DMS53 (cell line): ENCODE measurements around the gene RPP25.
"Not testable (repeated sequence)": the region's sequence is repeated elsewhere in the genome, so short reads cannot be mapped to it uniquely, and the experiment has no call there.

Experiments used
- DNase-seq: peaks from one replicate; lab custom pipeline; 2025; lab: John Stamatoyannopoulos, UW

Gene RPP25

DNA sequence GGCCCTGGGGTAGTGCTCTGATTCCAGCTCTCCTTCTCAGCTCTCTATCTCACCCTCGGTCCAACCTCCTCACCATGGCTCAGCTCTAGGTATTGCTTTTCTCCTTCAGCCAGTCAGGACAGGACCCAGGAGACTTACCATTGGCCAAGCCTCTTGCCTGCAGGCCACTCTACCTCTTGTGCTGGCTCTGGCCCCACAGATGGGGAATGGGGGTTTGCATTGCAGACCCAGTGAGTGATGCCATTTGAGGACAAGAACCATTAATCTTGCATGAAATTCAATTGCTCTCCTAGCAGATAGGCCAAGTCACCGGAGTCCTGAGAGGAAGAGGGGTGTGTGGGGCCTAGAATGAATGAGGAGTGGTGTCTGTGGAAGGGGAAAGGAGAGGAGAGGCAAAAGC, 6.1 kb upstream of the RPP25 start:
- DNase-seq, result no peak

DNA sequence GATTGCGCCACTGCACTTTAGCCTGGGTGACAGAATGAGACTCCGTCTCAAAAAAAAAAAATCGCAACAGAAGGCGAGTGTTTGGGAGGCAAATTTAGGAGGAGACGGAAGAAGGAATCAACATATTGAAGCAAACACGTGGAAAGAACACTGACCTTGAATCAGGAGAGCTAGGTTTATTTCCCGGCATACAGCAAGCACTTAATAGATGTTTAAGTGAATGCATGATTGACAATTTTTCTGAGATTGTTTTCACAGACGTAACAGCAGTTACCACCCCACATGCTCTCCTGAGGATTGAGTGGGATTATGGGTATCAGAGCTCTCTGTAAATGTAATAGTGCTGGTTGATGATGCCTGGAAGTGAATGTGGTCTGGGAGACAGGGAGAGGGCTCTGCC, 5.6 kb upstream of the RPP25 start:
- no peak for DNase-seq

DNA sequence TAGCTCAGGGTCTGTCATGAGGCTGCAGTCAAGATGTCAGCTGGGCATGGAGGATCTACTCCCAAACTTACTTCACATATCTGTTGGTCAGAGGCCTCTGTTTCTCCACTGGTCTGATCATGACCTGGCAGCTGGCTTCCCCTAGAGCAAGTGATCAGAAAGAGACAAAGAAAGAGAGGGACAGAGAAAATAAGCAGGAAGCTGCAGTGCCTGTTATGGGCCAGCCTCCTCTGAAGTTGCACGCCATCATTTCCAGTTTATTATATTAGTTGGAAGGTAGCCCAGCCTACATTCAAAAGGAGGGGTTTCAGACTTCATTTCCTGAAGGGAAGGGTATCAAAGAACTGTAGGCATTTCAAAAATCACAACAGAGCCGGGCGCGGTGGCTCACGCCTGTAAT, 5.0 kb upstream of the RPP25 start:
- DNase-seq, result peak; percentile 51

DNA sequence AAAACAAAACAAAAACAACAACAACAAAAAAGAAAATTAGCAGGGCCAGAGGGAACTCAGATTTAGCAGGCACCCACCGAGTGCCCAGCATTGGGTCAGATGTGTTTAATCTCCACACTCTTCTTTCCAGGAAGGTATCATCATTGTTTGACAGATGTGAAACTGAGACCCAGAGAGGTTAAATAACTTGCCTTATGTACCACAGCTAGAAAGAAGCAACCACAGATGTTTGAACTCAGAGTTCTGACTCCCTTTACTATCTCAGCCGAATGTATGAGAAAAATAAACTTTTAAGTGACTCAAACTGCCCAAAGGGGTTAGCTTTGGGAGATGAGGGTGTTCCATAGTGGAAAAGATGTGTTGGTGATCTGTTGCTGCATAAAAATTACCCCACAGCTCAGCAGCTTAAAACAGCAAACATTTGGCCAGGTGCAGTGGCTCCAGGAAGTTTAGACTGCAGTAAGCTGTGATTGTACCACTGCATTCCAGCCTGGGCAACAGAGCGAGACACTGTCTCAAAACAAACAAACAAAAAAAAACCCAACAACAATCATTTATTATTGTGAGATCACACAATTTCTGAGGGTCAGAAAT, 4.5 kb upstream of the RPP25 start:
- DNase-seq, result peak; percentile 64

DNA sequence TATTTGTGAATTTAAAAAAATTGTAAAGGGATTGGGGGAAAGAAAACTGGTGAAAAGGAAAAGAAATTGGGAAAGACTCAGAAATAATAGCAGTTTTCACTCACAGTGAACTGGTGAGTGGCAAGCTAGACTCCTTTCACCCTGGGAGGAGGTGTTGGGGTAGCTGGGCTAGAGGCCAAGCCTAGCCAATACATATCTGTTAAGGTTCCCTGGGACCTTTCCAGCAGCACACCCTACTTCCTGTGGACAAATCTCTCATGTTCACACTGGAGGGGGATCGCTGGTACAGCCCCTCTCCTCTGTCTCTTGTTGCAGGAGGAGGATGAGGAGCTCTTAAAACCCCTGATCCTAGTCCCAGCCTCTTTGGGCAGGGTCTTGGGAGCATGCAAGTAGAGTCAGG, 3.7 kb upstream of the RPP25 start:
- DNase-seq, result peak; percentile 20

DNA sequence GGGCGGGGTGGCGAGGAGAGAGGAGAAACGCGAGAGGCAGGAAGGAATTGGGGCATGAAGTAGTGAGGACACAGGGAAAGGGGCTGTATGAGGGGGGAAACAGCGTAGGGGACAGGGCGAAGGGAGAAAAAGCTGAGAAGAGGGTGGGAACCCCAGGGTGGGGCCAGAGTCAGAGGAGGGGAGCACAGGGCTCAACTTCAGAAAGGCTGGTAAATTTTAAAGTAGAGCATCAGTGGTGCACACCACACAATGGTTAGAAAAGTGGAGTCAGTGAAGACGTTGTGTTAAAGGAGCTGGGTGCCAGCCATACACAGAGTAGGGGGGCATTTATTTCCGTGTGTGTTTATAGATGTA, 3.0 kb upstream of the RPP25 start:
- DNase-seq, result no peak

DNA sequence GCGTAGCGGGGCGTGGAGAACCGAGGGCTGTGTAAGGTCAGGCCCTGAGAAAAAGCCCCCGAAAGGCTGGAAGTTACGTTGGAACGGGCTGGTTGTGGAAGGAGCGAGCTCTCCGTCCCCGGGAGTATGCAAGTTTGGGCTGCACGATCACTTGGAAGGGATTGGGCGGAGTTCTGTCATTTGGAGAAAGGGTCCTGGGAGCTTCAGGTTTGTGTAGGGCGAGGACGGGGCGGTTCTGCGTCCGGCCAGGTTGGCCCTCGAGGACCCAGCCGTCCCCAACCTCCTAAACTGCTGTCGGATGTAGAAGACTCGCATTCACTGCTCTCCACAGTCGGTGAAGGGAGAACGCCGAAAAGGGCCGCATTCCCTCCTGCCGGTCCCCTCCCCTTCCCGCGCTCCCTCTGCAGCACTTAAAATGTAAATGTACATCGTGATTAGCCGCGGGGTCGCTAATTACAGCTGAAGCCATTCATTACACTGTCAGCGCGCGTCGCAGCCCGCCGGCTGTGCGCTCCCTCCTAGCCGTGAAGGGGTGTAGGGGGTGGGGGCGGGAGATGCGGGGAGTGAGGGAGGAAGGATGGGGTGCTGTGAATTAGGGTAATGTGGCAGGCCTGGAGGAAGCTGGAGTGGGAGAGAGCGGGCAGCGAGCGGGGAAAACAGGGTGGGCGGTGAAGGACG, 2.5 kb upstream of the RPP25 start:
- no peak for DNase-seq

DNA sequence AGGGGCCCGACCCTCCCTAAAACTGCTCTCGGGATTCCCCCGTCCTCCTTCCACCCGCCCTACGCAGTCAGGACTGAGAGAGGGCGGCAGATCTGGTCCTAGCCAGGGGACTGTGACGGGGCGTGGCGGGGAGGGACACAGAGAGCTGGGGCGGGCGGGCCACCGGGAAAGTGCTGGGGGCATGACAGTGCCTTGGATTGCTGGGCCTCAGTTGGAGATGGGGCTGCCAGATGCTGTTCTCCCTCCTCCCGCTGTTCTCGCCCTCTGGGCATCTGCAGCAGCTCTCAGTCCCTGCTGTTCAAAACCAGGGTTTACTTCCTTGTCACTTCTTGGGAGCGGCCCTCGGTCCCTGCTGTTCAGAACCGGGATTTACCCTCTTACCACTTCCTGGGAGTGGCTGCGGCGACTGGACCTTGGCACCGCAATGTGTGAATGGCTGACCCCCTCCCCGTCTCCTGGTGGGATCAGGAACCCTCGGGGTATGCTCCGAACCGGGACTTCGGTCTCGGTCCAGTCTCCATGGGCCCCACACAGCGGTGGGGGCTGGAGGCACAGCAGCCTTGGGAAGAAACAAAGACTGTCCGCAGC, 1.8 kb upstream of the RPP25 start:
- DNase-seq, result peak; percentile 72

DNA sequence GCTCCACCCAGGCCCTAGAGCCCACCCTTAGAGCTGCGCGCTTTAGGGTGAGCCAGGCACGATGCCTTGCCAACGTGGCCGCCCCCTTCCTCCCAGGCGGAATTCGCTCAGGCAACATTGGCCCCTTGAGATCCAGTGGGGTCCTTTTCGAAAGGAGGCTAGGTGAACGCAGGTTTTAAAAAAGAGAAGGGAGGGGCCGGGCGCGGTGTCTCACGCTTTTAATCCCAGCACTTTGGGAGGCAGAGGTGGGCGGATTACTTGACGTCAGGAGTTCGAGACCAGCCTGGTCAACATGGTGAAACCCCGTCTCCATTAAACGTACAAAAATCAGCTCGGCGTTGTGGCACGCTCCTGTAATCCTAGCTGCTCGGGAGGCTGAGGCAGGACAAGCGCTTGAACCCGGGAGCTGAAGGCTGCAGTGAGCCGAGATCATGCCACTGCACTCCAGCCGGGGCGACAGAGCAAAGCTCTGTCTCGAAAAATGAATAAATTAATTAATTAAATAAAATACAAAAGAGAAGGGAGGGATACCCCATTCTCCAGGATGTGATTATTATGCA, 984 bp upstream of the RPP25 start:
- DNase-seq, result no peak

DNA sequence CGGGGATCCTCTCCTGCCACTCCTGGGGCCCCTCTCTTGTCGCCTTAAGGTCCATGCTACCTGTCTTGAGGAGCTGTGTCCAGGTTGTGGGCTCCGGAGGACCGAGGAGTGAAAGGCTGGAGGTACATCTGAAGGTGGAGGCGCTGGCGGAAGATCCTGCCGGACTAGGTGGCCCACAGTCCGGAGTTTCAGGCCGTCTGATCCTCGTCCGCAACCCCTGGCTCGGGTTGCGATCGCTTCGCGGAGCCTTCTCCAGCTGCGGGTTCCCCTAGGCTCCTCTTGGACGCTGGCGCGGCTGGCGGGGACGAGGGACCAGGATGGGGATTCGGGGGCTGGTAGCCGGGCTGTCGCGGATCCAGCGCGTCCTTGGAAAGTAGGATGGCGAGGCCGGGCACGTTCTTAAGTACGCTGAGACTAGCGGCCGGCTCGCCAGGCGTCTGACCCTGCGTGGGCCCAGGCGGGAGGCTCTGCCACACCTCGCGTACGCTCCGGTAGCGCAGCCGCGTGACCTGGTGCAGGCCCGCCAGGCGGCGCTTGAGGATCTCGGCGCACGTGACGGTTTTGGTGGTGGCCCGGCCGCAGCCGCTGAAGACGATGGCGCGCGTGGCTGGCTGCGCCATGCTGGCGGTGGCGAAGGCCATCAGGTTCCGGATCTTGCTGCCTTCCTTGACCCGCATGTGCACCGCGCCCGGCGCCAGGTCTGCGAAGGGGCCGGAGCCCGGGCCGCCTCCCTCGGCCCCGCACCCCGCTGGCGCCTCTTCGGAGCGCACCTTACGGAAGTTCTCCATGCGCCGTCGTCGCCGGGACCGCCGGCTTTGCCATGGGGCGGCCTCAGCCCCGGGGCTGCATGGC, 550 bp downstream of the RPP25 start:
- peak; percentile 89 for DNase-seq

DNA sequence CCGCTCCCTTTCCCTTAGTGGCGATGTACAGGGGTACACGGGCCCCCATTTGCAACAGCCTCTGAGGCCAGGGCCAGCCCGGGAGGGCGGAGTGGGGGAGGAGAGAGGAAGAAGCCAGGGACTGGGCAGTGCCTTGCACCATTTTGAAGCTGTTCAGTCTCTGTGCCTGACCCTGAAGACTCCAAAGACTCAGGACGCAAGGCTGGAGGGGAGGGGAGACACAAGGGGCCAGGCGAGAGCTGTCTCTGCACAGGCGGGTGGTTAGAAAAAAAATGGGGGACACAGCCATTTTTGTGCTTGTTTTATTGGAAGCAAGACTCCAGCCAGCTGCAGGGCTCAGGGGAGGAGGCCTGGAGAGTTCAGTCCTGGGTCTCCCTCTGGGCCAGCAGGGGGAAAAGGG, 1.6 kb downstream of the RPP25 start:
- no peak for DNase-seq

DNA sequence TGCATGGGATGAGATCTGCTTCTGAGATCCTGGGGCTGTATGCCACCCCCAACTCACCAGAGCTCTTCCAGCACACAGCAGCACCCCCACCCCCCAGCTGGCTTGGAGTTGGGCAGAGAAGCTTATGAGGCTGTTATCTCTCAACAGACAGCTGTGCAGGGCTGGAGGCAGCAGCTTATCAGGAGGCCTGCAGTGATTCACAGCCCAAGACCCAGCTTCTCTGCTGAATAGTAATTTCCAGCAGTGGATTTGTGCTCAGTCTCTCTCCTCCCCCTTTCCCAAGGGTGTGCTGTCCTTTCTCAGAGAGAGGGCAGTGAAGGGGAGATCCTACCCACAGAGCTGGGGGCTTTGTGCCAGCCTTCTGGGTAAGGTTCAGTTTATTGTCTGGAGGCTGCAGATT, 2.1 kb downstream of the RPP25 start:
- no peak for DNase-seq

DNA sequence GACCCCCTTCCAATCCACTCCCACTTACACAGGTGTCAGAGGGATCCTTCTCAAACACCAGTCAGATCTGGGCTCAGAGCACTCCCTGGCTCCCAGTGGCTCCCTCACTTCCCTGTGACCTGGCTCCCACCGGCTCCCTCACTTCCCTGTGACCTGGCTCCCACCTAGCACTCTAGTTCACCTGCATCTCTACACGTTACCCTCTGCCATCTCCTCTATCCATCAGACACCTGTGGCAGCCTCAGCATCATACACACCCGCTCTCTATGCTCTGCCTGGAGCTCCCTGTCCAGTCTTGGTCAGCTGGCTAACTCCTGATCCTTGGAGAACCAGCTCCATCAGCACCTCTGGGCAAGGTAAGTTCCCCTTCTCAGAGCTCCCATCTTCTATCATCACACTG, 5.6 kb downstream of the RPP25 start:
- peak; percentile 51 for DNase-seq

DNA sequence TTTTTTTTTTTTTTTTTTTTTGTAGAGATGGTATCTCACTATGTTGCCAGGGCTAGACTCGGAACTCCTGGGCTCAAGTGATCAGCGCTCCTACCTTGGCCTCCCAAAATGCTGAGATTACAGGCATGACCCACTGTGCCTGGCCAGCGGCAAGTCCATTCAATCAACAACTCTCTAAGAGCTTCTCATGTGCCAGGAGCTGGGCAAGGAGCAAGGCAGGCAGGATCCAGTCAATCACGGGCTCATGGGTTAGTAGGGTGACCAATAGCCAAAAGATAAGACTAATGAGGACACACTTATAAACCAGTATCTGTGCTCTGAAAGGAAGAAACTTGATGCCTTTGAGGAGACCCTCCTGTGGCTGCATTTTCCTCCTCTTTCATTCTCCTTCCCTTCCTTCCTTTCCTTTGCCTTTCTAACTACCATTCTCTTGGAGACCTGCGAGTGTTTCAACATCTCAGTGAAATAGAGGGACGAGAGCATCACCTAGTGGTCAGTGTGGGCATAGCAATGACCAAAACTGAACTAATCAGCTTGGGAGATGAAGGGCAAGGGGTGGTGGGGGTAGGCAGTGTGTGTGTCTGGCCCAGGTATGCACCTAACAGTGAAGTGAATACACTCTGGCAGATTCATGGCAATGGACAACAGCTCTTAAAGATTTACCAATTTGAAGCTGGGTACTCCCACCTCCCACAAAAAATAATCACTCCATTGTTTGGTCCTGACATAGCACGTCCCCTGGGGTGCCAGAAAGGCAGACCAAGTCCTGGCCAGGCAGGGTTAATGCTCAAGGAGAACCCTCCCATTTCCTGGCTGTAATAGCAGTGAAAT, 6.3 kb downstream of the RPP25 start:
- peak; percentile 77 for DNase-seq

DNA sequence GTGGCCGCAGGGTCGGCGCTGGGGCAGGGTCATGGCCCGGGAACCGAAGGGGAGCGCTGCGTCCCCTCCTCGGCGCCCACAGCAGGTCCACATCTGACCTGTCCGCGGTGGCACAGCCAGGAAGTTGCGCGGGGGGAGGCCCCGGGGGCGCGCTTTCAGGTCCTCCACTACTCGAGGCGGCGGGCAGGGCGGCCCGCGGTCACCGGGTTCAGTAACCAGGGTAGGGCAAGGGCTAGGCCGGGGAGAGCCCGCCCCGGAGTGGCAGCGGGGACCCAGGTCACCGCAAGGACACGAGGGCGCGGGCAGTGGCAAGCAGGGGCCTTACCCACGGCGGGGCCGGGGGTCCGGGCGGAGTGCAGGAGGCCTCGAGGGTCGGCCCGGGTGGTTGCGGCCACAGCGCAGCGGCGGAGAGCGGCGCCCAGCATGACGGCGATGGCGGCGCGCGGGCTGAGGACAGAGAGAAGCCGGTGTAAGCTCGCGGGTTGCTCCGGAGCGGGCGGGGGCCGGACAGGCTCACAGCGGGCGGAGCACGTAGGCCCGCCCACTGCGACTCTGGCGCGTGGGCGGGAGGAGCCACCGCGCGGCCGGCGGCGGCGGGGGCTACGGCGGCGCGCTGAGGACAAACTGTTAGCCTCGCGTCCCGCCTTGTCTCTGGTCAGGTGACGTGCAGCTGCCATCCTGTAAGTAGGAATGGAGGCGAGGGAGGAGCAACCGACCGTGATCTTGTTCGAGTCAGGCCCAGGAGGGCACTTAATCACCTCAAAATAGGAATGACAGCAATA, 18.8 kb downstream of the RPP25 start, which contains the start of gene COX5A:
Gene COX5A (minus strand): TSS at position 484 of the 782 bp plus-strand sequence. CDS start 59 bp downstream, at position 425.
- DNase-seq, result peak; percentile 97

DNA sequence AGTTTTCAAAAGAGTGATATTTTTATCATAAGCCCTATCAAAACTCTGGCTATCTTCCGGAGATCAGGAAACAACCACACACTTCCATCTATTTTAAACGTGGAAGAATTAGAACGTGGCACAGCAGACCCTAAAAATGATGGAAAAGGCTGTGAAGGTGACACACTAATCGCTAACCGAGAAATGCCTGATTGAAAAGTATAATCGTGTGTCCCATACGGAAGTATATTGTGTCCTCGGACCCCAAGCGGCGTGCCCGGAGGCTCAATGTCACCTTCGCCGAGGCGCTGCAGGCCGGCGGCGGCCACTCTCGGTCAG, 19.3 kb downstream of the RPP25 start:
- DNase-seq, result peak; percentile 72

DNA sequence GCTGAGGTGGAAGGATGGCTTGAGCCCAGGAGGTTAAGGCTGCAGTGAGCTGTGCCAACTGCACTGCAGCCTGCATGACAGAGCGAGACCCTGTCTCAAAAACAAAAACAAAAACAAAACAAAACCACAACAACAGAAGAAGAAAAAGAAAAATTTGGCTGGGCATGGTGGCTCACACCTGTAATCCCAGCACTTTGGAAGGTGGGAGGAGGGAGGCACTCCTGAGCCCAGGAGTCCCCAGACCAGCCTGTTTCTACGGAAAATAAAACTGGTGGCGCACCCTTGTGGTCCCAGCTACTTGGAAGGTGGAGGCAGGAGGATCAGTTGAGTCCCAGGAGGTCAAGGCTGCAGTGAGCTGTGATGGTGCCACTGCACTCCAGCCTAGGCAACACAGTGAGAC, 21.4 kb downstream of the RPP25 start:
- DNase-seq, result not testable (repeated sequence)

DNA sequence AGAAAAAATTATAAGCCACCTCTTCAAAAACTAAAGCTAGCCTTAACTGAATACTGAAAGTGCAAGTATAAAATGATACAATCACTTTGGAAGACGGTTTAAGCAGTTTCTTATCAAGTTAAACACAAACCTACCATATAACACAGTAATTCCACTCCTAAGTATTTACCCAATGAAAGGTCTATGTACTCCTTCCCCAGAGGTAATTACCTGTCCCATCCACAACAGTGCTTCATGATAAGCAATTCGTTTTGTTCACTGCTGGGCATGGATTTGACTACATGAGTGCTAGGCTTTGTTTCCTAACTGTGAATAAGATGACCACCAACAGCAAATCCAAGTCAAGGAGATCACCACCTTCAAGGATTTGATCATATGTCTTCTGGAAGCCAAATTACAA, 23.0 kb downstream of the RPP25 start:
- no peak for DNase-seq

DNA sequence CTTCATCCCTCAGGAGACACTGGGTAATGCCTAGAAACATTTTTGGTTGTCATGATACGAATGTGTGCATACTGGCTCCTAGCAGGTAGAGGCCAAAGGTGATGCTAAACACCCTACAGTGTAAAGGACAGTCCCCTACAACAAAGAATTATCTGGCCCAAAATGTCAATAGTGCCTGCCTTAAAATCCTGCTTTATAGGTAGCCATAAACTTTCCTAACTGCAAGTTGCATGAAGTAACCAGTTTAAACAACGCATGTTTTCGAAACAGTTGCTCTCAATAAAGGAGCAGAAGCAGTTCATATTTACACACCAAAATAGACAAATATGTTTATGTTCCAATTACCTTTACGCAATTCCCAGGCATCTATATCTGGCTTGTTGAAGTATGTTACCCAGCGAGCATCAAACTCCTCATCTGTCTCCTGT, 27.8 kb downstream of the RPP25 start:
- no peak for DNase-seq

DNA sequence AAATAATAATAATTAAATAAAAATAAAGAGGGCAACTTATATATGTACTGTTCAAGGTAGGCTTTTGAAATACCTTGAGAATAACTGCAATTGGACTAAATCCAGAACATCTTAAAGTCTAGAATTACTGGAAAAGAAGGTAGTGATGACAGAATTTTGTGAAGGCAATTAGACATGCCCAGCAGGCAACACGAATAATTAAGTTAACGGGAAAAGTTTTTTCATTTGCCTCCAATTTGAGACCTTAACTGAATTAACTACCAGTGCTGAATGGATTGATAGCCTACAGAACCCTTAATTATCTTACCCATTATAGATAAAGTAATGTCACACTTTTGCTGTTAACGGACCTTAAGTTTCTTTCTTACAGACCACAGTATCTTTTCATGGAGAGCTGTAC, 32.0 kb downstream of the RPP25 start:
- DNase-seq, result no peak

DNA sequence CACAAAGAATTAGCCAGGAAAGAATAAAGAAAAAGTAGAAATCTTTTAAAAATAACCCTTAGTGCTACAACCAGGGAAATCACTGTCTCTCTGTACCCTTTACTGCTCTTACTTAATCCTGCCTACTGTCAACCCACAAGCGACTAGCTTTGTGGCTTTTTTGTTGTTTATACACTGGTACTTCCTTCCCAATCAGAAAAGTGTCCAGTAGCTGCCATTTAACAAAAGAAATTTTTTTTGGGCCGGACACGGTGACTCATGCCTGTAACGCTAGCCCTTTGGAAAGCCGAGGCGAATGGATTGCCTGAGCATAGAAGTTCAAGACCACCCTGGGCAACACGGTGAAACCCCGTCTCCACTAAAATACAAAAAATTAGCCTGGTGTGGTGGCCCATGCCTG, 36.1 kb downstream of the RPP25 start:
- DNase-seq, result no peak
